ENCODE results near the gene PDCD10. TPM values are rescaled to one million over a fixed set of nuclear protein-coding genes. Genes with fewer than 3 reads are reported as not detected.

Gene PDCD10
- total RNA-seq, 1 donor from 2014 or later: 79.7 TPM

DNA sequence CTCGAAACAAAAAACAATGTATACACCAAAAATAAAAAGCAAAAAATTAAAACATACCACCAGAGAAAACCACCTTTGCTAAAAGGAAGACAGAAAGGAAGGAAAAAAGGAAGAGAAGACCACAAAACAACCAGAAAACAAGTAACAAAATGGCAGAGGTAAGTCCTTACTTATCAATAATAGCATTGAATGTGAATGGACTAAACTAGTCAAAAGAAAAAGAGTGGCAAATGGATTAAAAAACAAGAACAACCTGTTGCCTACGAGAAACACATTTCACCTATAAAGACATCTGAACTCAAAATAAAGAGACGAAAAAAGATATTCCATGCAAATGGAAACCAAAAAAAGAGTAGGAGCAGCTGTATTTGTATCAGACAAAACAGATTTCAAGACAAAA, 22.2 kb downstream of the PDCD10 start:
- TF ChIP-seq, protein P1, sequence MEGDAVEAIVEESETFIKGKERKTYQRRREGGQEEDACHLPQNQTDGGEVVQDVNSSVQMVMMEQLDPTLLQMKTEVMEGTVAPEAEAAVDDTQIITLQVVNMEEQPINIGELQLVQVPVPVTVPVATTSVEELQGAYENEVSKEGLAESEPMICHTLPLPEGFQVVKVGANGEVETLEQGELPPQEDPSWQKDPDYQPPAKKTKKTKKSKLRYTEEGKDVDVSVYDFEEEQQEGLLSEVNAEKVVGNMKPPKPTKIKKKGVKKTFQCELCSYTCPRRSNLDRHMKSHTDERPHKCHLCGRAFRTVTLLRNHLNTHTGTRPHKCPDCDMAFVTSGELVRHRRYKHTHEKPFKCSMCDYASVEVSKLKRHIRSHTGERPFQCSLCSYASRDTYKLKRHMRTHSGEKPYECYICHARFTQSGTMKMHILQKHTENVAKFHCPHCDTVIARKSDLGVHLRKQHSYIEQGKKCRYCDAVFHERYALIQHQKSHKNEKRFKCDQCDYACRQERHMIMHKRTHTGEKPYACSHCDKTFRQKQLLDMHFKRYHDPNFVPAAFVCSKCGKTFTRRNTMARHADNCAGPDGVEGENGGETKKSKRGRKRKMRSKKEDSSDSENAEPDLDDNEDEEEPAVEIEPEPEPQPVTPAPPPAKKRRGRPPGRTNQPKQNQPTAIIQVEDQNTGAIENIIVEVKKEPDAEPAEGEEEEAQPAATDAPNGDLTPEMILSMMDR (conservative IDR thresholded peaks at IDR 0.05; ENCODE audit: low read depth, low read length): no peak
- no peak overlapping the region for H3K4me3 ChIP-seq (ENCODE audit: low read depth, low read length)
- DNase-seq (ENCODE audit: low read depth): no peak

DNA sequence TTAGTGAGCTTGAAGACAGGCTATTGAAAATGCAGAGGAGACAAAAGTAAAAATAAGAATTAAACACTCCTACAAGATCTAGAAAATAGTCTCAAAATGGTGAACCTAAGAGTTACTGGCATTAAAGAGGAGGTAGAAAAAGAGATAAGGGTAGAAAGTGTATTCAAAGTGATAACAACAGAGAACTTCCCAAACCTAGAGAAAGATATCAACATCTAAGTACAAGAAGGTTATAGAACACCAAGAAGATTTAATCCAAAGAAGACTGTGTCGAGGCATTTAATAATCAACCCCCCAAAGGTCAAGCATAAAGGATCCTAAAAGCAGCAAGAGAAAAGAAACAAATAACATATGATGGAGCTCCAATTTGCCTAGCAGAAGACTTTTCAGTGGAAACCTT, 23.3 kb downstream of the PDCD10 start:
- no peak for DNase-seq (ENCODE audit: low read depth)
- TF ChIP-seq, protein P1 (conservative IDR thresholded peaks at IDR 0.05; ENCODE audit: low read depth, low read length): no peak
- no peak overlapping the region for H3K4me3 ChIP-seq (ENCODE audit: low read depth, low read length)

DNA sequence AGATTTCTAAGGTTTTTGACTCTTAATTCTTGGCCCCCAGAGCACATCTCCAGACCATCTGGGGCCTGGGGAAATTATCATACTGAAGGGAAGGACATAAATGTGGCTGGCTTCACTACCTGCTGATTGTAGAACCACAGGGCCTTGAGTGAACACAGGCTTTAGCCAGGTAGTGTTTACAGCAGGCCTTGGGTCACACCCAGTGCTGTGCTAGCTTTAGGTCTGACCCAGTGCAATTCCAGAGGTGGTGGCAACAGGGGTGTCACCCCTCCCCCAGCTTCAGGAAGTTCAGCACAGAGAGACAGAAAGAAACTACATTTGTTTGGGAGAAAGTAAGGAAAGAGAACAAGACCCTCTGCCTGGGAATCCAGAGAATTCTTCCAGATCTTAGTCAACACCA, 24.1 kb downstream of the PDCD10 start:
- DNase-seq (ENCODE audit: low read depth): no peak
- TF ChIP-seq, protein P1 (conservative IDR thresholded peaks at IDR 0.05; ENCODE audit: low read depth, low read length): no peak
- no peak overlapping the region for H3K4me3 ChIP-seq (ENCODE audit: low read depth, low read length)

DNA sequence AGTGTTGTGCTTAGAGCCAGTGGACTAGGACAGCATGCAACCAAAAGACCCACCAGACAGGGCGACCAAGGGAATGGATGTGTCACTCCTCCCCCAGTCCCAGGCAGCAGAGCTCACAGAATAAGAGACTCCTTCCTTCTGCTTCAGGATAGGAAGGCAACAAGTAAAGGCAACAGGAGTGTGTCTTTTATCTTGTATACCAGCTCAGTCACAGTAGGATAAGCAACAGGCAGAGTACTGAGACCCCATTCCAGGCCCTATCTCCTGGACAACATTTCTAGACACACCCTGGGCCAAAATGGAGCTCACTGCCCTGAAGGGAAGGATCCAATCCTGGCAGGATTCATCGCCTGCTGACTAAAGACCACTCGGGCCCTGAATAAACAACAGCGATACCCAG, 25.0 kb downstream of the PDCD10 start:
- TF ChIP-seq, protein P1 (conservative IDR thresholded peaks at IDR 0.05; ENCODE audit: low read depth, low read length): no peak
- DNase-seq (ENCODE audit: low read depth): no peak
- no peak overlapping the region for H3K4me3 ChIP-seq (ENCODE audit: low read depth, low read length)

DNA sequence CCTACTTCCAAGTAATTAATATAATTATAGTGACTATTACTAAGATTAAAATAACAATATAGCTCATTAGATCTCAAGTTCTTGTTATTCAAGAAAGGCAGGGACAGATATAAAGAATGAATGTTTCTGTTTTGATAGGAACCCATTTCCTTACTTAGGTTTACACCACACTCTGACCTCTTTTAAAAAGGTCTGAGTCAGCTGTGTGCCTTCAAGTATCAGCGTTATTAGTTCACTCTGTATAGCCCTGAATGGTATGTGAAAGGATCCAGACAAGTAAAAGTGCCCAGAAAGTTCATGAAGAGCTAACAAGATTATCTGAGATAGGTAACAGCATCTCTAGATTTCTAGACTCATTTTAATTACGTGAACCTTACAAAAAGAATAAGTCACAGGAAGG, 28.9 kb downstream of the PDCD10 start:
- H3K4me3 ChIP-seq (ENCODE audit: low read depth, low read length): no peak overlapping the region
- TF ChIP-seq, protein P1 (conservative IDR thresholded peaks at IDR 0.05; ENCODE audit: low read depth, low read length): no peak
- DNase-seq (ENCODE audit: low read depth): no peak

DNA sequence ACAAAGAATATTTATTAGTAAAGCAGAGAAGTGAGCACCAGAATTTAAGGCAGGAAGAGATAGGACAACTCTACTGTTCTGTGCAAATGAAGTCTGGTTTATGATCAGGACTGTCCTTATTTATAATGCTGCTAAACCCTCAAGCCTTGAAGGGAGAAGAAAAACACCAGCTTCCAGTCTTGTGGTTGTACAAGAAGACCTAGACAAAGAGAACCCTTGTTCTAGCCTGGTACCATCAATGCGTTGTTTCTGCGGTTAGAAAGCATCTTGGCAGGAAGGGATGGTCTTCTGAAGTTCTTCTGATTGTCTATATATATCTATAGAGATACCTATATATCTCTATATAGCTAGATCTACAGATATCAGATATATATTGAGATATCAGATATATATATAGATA, 33.8 kb downstream of the PDCD10 start:
- DNase-seq (ENCODE audit: low read depth): no peak
- H3K4me3 ChIP-seq (ENCODE audit: low read depth, low read length): no peak overlapping the region
- TF ChIP-seq, protein P1 (conservative IDR thresholded peaks at IDR 0.05; ENCODE audit: low read depth, low read length): no peak

DNA sequence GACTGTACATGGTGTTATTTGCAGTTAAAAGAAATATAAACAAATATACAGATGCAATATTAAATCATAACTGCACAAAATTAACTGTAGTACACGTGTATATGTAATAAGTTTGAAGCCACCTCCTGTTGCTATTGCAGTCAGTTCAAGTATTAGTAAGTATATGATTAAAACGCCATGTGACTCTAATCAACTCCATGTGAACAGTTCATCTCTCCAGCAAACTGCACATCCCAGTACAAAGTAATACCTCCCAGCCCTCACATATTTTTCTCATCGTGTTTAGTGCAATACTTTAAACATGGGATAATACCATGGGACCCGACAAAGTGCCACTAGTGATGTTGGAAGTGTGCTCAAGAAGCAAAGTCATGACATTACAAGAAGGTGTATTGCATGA, 34.6 kb downstream of the PDCD10 start:
- H3K4me3 ChIP-seq (ENCODE audit: low read depth, low read length): no peak overlapping the region
- TF ChIP-seq, protein P1 (conservative IDR thresholded peaks at IDR 0.05; ENCODE audit: low read depth, low read length): no peak
- DNase-seq (ENCODE audit: low read depth): no peak

Data from epithelial cell of proximal tubule (primary cell).